ENCODE measurements around the gene PIM2. TPM values are rescaled to one million over a fixed set of nuclear protein-coding genes. Genes with fewer than 3 reads are reported as not detected.
A peak's percentile ranks its signal among the peaks of the same experiment; 100 is the strongest.

PIM2 gene
- total and polyA plus RNA-seq, 9 of the 15 experiments (the other 6 are each of a cell fraction or from before 2014, with no cell fraction given) = 67.6 to 191 (median 108) TPM

- Histone ChIP-seq H3K9ac (ENCODE audit: insufficient read depth in 1 of 2, low read depth in 2 of 2, low read length in 2 of 2) (peak overlapping the region in 1 of 2 experiments; percentile 83; a peak in 2 of 4 replicates), H3K4me1 (replicated peaks in 1 of 2; ENCODE audit: control insufficient read depth in 2 of 2, insufficient read depth in 2 of 2, low read length in 2 of 2) (peaks cover 11 to 18% of the 10 kb centered on the region in 2 experiments; a peak in 4 of 5 replicates), H3K36me3 (ENCODE audit: control insufficient read depth, insufficient read depth, low read length) (peaks cover 68% of the 10 kb centered on the region), H4K20me1 (replicated peaks; ENCODE audit: control insufficient read depth, insufficient read depth, low read length) (peaks cover 7% of the 10 kb centered on the region), H3K9me1 (ENCODE audit: control insufficient read depth, insufficient read depth, low read length) (no peaks in the 10 kb centered on the region), H2AFZ (ENCODE audit: low read depth, low read length) (no peak overlapping the region), H3K27me3 (ENCODE audit: control insufficient read depth in 2 of 2, insufficient read depth in 2 of 2, low read length in 2 of 2) (no peaks in the 10 kb centered on the region), H3K27ac (ENCODE audit: extremely low read depth, low read depth, low read length) (peak overlapping the region; percentile 43; the same call in 1 of the 3 replicates), H3K4me2 (ENCODE audit: insufficient read depth, low read length) (peak overlapping the region; percentile 55), H3K4me3 (peak overlapping the region; percentile 27; the same call in 1 of the 2 replicates), H3K79me2 (ENCODE audit: control insufficient read depth, insufficient read depth, low read length) (peaks cover 59% of the 10 kb centered on the region), H3K9me3 (replicated peaks; ENCODE audit: control insufficient read depth, insufficient read depth, low read depth, low read length) (no peaks in the 10 kb centered on the region)
- CTCF ChIA-PET (ENCODE audit: low intra/inter-chr PET ratio) = no interaction called here
- ATAC-seq (no peak), DNase-seq (ENCODE audit: extremely low read depth in 1 of 4, low spot score in 3 of 4) (no peak), FAIRE-seq (no peak)
- TF ChIP-seq FOXJ3 (CRISPR knock-in tag; IDR thresholded peaks at IDR 0.05) = no peak
- TF ChIP-seq ASH1L (IDR thresholded peaks at IDR 0.05; ENCODE audit: borderline replicate concordance, low read depth, partially characterized antibody) = no peak
- TF ChIP-seq CREB1 (IDR thresholded peaks at IDR 0.05) = no peak
- no peak for TF ChIP-seq CREB1 (CRISPR knock-in tag; IDR thresholded peaks at IDR 0.05)
- TF ChIP-seq ZBTB34 (CRISPR knock-in tag; IDR thresholded peaks at IDR 0.05) = no peak
- 0 out of 2 replicates have a peak, but pooled peaks have one; percentile 7 for TF ChIP-seq USF2 (CRISPR knock-in tag; IDR thresholded peaks at IDR 0.05)
- no peak for TF ChIP-seq SOX6 (IDR thresholded peaks at IDR 0.05)
- no peak for TF ChIP-seq MAFK (IDR thresholded peaks at IDR 0.05; ENCODE audit: low read length)
- no peak for TF ChIP-seq FOXO4 (CRISPR knock-in tag; IDR thresholded peaks at IDR 0.05)
- no peak for TF ChIP-seq ZBTB5 (IDR thresholded peaks at IDR 0.05)
- no peak for TF ChIP-seq EP400 (IDR thresholded peaks at IDR 0.05)
- no peak for TF ChIP-seq NR2C2 (CRISPR knock-in tag; IDR thresholded peaks at IDR 0.05)
- TF ChIP-seq NR2C2 (tag; IDR thresholded peaks at IDR 0.05) = no peak
- TF ChIP-seq KAT7 (CRISPR knock-in tag; IDR thresholded peaks at IDR 0.05; ENCODE audit: borderline replicate concordance) = 0 out of 2 replicates have a peak, but pooled peaks have one; percentile 8
- TF ChIP-seq TOE1 (IDR thresholded peaks at IDR 0.05; ENCODE audit: borderline replicate concordance) = no peak
- TF ChIP-seq TOE1 (CRISPR knock-in tag; IDR thresholded peaks at IDR 0.05; ENCODE audit: borderline replicate concordance, low read depth) = no peak
- TF ChIP-seq NFIX (CRISPR knock-in tag; IDR thresholded peaks at IDR 0.05; ENCODE audit: low read depth) = no peak
- no peak for TF ChIP-seq ZNF511 (CRISPR knock-in tag; IDR thresholded peaks at IDR 0.05)
- in situ Hi-C loops (cut with MboI) (no loop called here), intact Hi-C loops (cut with micrococcal nuclease) (loop anchor here (5.0 kb wide), 5 partner anchors 37 to 252 kb away; partner anchors contain the start of genes GLOD5 and HDAC6)
- POLR2A ChIA-PET = interaction anchor here (1.1 kb wide), 1 partner anchor 162 kb away, joined by 3 read pairs; no protein-coding TSS in a partner anchor
- no TSS peak for BruUV-seq (replicated peaks)
- WGBS (ENCODE audit: insufficient coverage, low coverage, missing lambda C conversion rate) = 16% methylated on average over 5 of the region's 8 CpGs
These were observed 19.8 kb downstream of the PIM2 start for GRCh38 chrX:48899078-48899410.

Data from K562 (cell line).